GM19463 (cell line): ENCODE data around the gene TRIM32.

Experiments used
- ATAC-seq: cut with Tn5 transposase; IDR thresholded peaks from one replicate; pipeline ENCODE4 v1.9.1; 2021; ENCODE audit warnings: mild to moderate bottlenecking, moderate library complexity; ENCODE audit not compliant: unreplicated experiment

TRIM32 gene

GRCh38 chr9:116703634-116704033 is 16.5 kb downstream of the TRIM32 start:
- ATAC-seq, result no peak

- no peak for ATAC-seq
Observed at GRCh38 chr9:116704470-116704869, 17.4 kb downstream of the TRIM32 start.

GRCh38 chr9:116705531-116705930 is 18.4 kb downstream of the TRIM32 start:
- no peak for ATAC-seq

- ATAC-seq, result no peak
Observed at GRCh38 chr9:116706310-116707290, 19.5 kb downstream of the TRIM32 start.

DNA sequence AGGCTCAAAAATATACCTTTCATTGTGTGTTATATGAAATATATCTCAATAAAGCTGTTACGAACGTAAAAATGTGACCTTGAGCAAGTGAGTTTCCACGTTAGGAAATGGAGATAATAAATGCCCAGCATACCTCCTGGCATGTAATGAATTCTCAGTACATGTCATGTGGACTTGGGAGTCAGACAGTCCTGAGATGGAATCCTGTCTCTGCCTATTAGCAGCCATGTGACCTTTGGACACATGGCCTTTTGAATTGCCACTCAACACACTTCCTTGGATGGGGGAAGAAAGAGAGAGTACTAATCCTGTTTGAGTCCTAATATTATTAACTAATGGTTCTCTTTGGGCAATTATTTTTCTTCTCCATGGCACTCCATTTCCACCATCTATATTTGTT is 25.7 kb downstream of the TRIM32 start:
- ATAC-seq, result no peak

GRCh38 chr9:116713271-116713670 is 26.2 kb downstream of the TRIM32 start:
- ATAC-seq, result no peak

- no peak for ATAC-seq
Observed at GRCh38 chr9:116715751-116716150, 28.6 kb downstream of the TRIM32 start.

DNA sequence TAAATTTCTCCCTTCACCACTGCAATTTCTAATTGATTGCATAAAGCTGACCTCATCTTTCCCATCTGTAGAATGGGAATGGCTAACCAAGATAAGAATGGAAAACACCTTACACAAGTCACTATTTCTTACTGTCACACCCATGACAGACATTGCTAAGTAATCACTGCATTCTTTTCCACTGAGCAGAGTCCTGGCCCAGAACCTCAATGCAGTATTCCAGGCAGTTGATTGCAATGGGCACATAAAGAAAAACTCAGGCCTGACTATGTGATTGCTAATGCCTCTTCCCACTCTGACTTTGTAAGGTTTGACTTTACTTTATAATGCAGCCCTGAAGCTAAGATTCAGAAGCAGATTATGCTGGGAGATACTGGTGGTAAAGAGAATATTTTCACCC is 29.3 kb downstream of the TRIM32 start:
- no peak for ATAC-seq

DNA sequence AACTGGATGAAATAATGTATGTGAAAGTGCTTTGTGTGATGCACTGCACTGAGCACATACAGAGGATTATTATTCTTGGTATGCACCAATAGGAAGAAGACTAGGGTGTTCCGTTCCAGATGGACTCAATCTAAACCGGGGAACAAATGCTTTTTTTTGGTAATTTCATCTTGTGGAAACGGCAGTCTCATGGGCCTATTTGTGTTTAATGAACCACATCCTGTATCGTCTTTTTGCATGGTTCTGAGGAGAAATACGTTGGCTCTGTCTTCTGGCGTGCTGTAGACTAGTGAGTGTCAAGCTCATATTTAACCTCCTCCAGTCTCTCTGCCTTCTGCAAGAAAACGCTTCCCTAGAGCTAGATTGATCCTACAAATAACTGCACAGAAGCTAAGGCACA is 30.0 kb downstream of the TRIM32 start:
- no peak for ATAC-seq

- ATAC-seq, result no peak
Observed at GRCh38 chr9:116718111-116718510, 31.0 kb downstream of the TRIM32 start.

- no peak for ATAC-seq
Observed at GRCh38 chr9:116720111-116720510, 33.0 kb downstream of the TRIM32 start.

GRCh38 chr9:116721411-116721810 is 34.3 kb downstream of the TRIM32 start:
- no peak for ATAC-seq

DNA sequence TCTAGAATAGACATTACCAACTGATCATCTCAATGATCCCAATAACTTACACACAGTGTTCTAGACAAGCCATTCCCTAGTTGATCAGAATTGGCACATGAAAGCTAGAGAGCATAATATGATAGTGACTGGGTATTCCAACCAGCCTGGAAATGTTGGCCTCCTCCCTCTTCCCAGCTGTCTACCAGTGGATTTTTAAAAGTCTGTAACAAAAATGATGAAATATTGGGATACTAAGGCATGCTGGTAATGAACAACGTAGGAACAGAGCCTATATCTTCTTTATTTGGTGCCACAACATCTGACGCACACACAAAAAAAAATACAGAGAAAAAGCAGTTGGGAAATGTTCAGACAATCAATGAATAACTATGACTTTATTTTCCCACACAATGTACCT is 34.8 kb downstream of the TRIM32 start:
- no peak for ATAC-seq

DNA sequence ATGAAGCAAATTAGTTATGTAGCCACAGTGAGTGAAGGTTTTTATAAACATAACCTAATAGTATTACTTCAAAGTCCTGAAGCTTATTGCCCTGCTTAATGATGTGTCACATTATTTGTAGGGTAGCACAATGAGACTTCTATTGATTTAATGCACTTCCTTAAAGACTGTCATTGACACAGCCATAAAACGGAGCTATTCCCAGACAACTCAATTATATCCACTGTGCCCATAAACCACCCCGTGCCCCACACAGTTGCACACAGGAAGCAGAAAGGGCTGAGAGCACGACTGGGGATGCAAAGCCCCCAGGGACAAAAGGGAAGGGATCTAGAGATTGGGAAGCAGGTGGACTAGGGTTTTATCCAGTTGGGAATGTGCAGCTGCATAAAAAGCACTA is 37.0 kb downstream of the TRIM32 start:
- ATAC-seq, result no peak

GRCh38 chr9:116726602-116727001 is 39.5 kb downstream of the TRIM32 start:
- no peak for ATAC-seq

DNA sequence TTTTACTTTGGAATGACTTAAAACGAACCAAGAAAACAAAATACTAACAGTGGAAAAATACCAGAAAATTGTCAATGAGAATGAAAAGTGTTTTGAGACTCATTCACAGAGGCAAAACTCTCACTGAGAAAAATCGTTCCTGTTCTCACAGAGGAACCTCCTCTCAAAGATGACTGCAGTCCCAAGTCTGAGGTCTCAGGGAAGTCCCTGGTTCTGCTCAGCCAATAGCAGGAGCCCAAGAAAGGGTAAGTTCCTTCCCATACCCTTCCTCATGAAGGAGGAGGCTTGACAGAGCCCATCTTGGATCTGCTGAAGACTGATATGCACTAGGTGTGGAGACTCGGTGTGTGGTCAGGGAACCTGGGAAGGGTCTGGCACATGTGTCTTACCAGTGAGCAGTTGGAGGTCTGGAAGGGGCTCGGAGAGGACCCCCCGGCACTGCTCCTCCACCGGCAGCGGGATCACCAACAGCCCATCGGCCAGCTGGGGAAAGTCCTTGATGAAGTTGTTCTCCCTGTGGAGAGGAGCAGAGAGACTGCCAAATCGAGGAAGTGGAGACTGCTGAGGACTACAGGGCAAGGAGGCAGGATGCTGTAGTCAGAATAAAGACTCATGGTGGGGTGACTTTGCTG is 46.0 kb downstream of the TRIM32 start:
- peak; percentile 49 for ATAC-seq

- no peak for ATAC-seq
Observed at GRCh38 chr9:116736399-116737151, 49.5 kb downstream of the TRIM32 start.

DNA sequence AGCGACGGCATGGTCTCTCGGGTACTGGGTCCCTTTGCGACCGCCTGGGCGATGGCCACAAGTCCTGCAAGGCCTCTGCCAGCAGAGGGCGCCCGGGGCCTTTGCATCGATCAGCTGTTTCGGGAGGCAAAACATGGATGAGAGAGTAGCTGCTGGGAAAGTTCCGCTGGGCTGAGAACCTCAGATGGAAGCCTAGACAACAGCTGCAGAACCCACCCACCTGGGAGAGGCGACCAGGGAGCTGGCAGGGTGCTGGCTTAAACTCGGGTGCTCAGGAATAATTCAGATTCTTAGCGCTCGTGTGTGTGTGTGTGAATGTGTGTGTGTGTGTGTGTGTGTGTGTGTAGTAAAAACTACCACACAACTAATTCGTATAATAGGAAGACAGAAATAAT is 50.0 kb downstream of the TRIM32 start:
- ATAC-seq, result peak; percentile 70

- no peak for ATAC-seq
Observed at GRCh38 chr9:116741086-116741740, 54.1 kb downstream of the TRIM32 start.

DNA sequence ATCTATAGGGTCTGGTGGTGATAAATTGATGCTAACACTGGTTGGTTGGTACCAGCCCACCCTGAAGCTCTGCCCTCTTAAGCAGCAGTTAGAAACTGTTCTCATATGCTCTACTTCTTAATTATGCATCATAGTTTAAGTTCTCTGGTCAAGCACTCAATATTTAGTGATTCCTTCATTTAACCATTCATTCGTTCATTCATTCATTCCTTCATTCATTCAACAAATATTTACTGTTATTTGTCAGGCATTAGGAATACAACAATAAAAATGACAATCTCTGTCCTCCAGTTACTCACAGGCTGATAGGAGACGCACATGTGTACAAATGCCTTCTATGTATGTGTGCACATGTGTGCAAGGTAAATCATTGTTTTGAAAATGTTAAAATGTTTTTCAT is 54.6 kb downstream of the TRIM32 start:
- ATAC-seq, result no peak

DNA sequence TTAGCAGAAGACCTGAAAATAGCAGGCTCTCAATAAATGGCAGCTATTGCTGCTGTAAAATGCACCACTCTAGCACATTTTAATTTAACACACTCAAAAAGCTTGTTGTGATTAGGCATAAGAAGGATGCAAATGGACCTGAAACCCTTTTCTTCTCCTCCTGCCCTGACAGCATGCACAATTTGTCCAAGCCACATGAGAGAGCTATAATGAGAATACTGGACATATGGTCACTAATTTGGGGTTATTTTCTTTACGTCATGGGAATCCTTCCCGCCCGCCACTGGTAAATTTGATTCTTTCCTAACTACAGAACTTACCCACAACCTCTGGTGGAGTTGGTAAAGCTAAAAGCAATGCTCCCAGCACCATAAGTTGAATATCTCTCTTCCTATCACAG is 62.1 kb downstream of the TRIM32 start:
- no peak for ATAC-seq
